SK-N-SH (cell line): ENCODE data around the gene KCNG4. TPM values are rescaled to one million over a fixed set of nuclear protein-coding genes. Genes with fewer than 3 reads are reported as not detected.

ENCODE experiments used
- CTCF ChIA-PET: fragments of 300-600, 350-600 bp; formaldehyde crosslinking; extraction: SDS; loops from one replicate; lab custom pipeline; 2021; lab: Yijun Ruan, JAX
- POLR2A ChIA-PET: fragments of 350-600 bp; sonication (Branson Sonifier 250); formaldehyde crosslinking; extraction: SDS; loops from one replicate; lab custom pipeline; 2020; ENCODE audit warnings: antibody characterized with exemption, inconsistent platforms; lab: Yijun Ruan, JAX
- DNase-seq: peaks from one replicate; pipeline ENCODE4 v3.0.0; 2012
- H2AFZ ChIP-seq: fragments of 200-600 bp; sonication (generic); 2 replicates; pipeline ENCODE4 v1.8.1; 2016; ENCODE audit warnings: antibody characterized with exemption, mild to moderate bottlenecking, low read depth
- H3F3A ChIP-seq: fragments of 200-600 bp; sonication (generic); replicated peaks from 2 replicates; pipeline ENCODE3; 2016; ENCODE audit warnings: antibody characterized with exemption, mild to moderate bottlenecking; ENCODE audit not compliant: insufficient read depth
- H3K27ac ChIP-seq, 2 experiments: fragments of 200-500 bp in 1 of 2; fragments of 200-600 bp in 1 of 2; sonication (Bioruptor generic) in 1 of 2; sonication (generic), shearing (Covaris generic) in 1 of 2; 2 replicates each; pipeline versions ENCODE4 v1.5.1 to v1.6.1; 2014 to 2016; ENCODE audit warnings: low read depth in 2 of 2, inconsistent platforms in 1 of 2, low read length in 1 of 2, mild to moderate bottlenecking in 1 of 2, mixed read lengths in 1 of 2
- H3K27me3 ChIP-seq: fragments of 200-600 bp; sonication (generic), shearing (Covaris generic); 2 replicates; pipeline ENCODE4 v1.6.1; 2016; ENCODE audit warnings: mixed run types; ENCODE audit not compliant: insufficient read depth
- H3K36me3 ChIP-seq, 2 experiments: fragments of 200-500 bp in 1 of 2; fragments of 200-600 bp in 1 of 2; sonication (Bioruptor generic) in 1 of 2; sonication (generic) in 1 of 2; replicated peaks in 1 of 2; 2 replicates each; pipeline versions ENCODE3 to v1.5.1; 2014 to 2016; ENCODE audit warnings: low read length in 1 of 2, mild to moderate bottlenecking in 1 of 2; ENCODE audit not compliant: insufficient read depth in 2 of 2, control insufficient read depth in 1 of 2
- H3K4me1 ChIP-seq, 2 experiments: fragments of 200-500 bp in 1 of 2; fragments of 200-600 bp in 1 of 2; sonication (Bioruptor generic) in 1 of 2; sonication (generic), shearing (Covaris generic) in 1 of 2; 2 replicates each; pipeline versions ENCODE4 v1.5.1 to v1.6.1; 2014 to 2016; ENCODE audit warnings: low read depth in 1 of 2, low read length in 1 of 2, mixed run types in 1 of 2; ENCODE audit not compliant: insufficient read depth in 2 of 2, control insufficient read depth in 1 of 2
- H3K4me2 ChIP-seq: fragments of 200-600 bp; sonication (generic), shearing (Covaris generic); 2 replicates; pipeline ENCODE4 v1.6.1; 2017; ENCODE audit warnings: mixed run types
- H3K4me3 ChIP-seq, 2 experiments: fragments of 200-500 bp in 1 of 2; fragments of 200-600 bp in 1 of 2; sonication (Bioruptor generic) in 1 of 2; sonication (generic), shearing (Covaris generic) in 1 of 2; 2 replicates each; pipeline versions ENCODE4 v1.5.1 to v1.8.1; 2014 to 2016; ENCODE audit warnings: low read depth in 2 of 2, inconsistent platforms in 1 of 2, low read length in 1 of 2, mild to moderate bottlenecking in 1 of 2, mixed read lengths in 1 of 2, moderate library complexity in 1 of 2
- H3K79me2 ChIP-seq: fragments of 200-600 bp; sonication (generic); 2 replicates; pipeline ENCODE4 v1.8.1; 2017; ENCODE audit warnings: mild to moderate bottlenecking; ENCODE audit not compliant: insufficient read depth
- H3K9ac ChIP-seq: fragments of 200-600 bp; sonication (generic); 2 replicates; pipeline ENCODE4 v1.6.1; 2017; ENCODE audit warnings: mixed run types
- H3K9me2 ChIP-seq: fragments of 200-600 bp; sonication (generic); 2 replicates; pipeline ENCODE4 v1.6.1; 2017; ENCODE audit warnings: mixed run types
- H3K9me3 ChIP-seq: fragments of 200-600 bp; sonication (generic); 2 replicates; pipeline ENCODE4 v1.6.1; 2017; ENCODE audit warnings: mixed run types, mild to moderate bottlenecking, moderate library complexity
- H4K20me1 ChIP-seq: fragments of 200-600 bp; sonication (generic); 2 replicates; pipeline ENCODE4 v1.6.1; 2017; ENCODE audit warnings: mild to moderate bottlenecking, mixed run types; ENCODE audit not compliant: insufficient read depth
- ELF1 ChIP-seq: IDR thresholded peaks from 2 replicates; pipeline ENCODE4 v1.4.0; 2012
- EZH2phosphoT487 ChIP-seq: fragments of 200-600 bp; sonication (generic); IDR thresholded peaks from 2 replicates; pipeline ENCODE4 v1.6.1; 2017; ENCODE audit warnings: low read depth, mixed run types, mild to moderate bottlenecking, antibody characterized with exemption, moderate library complexity, borderline replicate concordance
- GABPA ChIP-seq: IDR thresholded peaks from 2 replicates; pipeline ENCODE4 v1.4.0; 2012; ENCODE audit warnings: low read depth, mild to moderate bottlenecking
- GATA2 ChIP-seq: sonication (generic); formaldehyde crosslinking; IDR thresholded peaks from 2 replicates; pipeline ENCODE4 v1.5.0; 2020; ENCODE audit warnings: mild to moderate bottlenecking, missing genetic modification reagents
- JUND ChIP-seq: IDR thresholded peaks from 2 replicates; pipeline ENCODE4 v1.4.0; 2012
- MAX ChIP-seq: IDR thresholded peaks from 2 replicates; pipeline ENCODE4 v1.4.0; 2012; ENCODE audit warnings: low read depth
- MEF2A ChIP-seq: IDR thresholded peaks from 2 replicates; pipeline ENCODE4 v1.4.0; 2012; ENCODE audit warnings: low read depth, borderline replicate concordance
- MXI1 ChIP-seq: IDR thresholded peaks from 2 replicates; pipeline ENCODE4 v1.6.1; 2012; ENCODE audit warnings: mild to moderate bottlenecking, low read depth, low read length, improper control_type of control experiment
- NFIC ChIP-seq: IDR thresholded peaks from 2 replicates; pipeline ENCODE4 v1.4.0; 2012; ENCODE audit warnings: borderline replicate concordance
- PBX3 ChIP-seq: IDR thresholded peaks from 2 replicates; pipeline ENCODE4; 2012
- POLR2AphosphoS5 ChIP-seq: IDR thresholded peaks from 2 replicates; pipeline ENCODE4 v1.6.1; 2012; ENCODE audit warnings: low read depth, low read length
- RCOR1 ChIP-seq: fragments of 150-350 bp; IDR thresholded peaks from 2 replicates; pipeline ENCODE4 v1.6.1; 2017; ENCODE audit warnings: antibody characterized with exemption, low read length
- RFX5 ChIP-seq: IDR thresholded peaks from 2 replicates; pipeline ENCODE4 v1.6.1; 2012; ENCODE audit warnings: mild to moderate bottlenecking, improper control_type of control experiment, low read length
- SMC3 ChIP-seq: IDR thresholded peaks from 2 replicates; pipeline ENCODE4 v1.6.1; 2012; ENCODE audit warnings: low read depth, low read length, improper control_type of control experiment
- TAF1 ChIP-seq: IDR thresholded peaks from 2 replicates; pipeline ENCODE4 v1.6.1; 2012; ENCODE audit warnings: low read depth, mild to moderate bottlenecking, low read length, moderate library complexity, borderline replicate concordance
- TCF12 ChIP-seq: IDR thresholded peaks from 2 replicates; pipeline ENCODE4 v1.4.0; 2012
- TEAD4 ChIP-seq: IDR thresholded peaks from 2 replicates; pipeline ENCODE4 v1.4.0; 2012; ENCODE audit warnings: mild to moderate bottlenecking, borderline replicate concordance; ENCODE audit not compliant: insufficient read depth
- USF2 ChIP-seq: fragments of 150-350 bp; IDR thresholded peaks from 2 replicates; pipeline ENCODE4 v1.6.1; 2017; ENCODE audit warnings: antibody characterized with exemption, low read length, low read depth, borderline replicate concordance
- WGBS: methylation state at CpG from one replicate; pipeline ENCODE4 v1.1.6; 2017; ENCODE audit warnings: low lambda C conversion rate; 5-methylcytosine and 5-hydroxymethylcytosine counted together
- polyA plus RNA-seq, 3 experiments: library from polyadenylated mRNA; depleted of rRNA; stranded (reverse); fragments of >200 nt; gene quantifications; 2 replicates each; pipeline ENCODE4 v1.2.3, GENCODE V29; 2012
- TF ChIP-seq, protein P1 (sequence below): fragments of 200-600 bp; sonication (generic); IDR thresholded peaks from 2 replicates; pipeline ENCODE4 v1.6.1; 2017; ENCODE audit warnings: antibody characterized with exemption, mild to moderate bottlenecking, moderate library complexity

KCNG4 gene
- polyA plus RNA-seq, 1 of the 3 experiments (the other 2 are of a cell fraction): not detected

DNA sequence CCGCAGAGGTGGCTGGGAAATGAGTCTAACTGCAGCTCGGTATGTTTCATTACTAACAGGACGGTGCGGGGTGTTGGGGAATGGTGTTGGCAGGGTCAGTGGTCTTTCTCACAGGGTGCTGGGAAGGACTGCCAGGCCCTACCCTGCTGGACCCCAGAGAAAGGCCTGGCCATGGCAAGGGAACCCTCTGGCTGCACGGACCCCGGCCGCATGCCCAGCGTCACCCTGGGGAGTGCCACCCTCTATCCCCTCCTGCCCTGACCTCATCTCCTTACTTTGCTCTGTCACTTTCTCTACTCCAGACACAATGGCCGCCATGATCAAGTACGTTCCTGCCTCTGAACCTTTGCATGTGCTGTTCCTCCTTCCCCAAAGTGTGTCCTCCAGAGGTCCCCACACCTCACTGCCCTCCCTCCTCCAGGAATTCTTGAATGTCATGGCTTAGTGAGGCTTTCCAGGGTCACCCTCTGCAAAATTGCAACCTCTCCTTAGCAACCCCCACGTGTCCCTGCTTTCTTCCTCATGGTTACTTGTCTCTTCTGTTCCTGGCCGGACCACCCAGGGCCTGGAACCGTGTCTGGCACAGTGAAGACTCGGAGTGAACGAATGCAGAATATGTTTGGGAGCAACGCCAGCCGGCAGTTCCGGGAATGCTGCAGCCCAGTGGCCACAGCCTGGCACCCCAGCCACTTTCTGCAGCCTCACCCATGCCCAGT, 33.7 kb downstream of the KCNG4 start:
- H3K4me2 ChIP-seq: no peak overlapping the region
- ChIA-PET CTCF (no interaction called here), POLR2A (no interaction called here)
- H3K27ac ChIP-seq: no peak overlapping the region
- H3K9me2 ChIP-seq: no peaks in the 10 kb centered on the region
- no peaks in the 10 kb centered on the region for H3K9me3 ChIP-seq
- no peak overlapping the region for H3K9ac ChIP-seq
- WGBS: 74% methylated on average over 17 of the region's 18 CpGs
- H3K27me3 ChIP-seq: no peaks in the 10 kb centered on the region
- TF ChIP-seq TCF12: no peak
- no peak for TF ChIP-seq GATA2 (CRISPR knock-in tag)
- no peak for TF ChIP-seq EZH2phosphoT487
- no peak for TF ChIP-seq JUND
- TF ChIP-seq USF2: no peak
- TF ChIP-seq, protein P1, sequence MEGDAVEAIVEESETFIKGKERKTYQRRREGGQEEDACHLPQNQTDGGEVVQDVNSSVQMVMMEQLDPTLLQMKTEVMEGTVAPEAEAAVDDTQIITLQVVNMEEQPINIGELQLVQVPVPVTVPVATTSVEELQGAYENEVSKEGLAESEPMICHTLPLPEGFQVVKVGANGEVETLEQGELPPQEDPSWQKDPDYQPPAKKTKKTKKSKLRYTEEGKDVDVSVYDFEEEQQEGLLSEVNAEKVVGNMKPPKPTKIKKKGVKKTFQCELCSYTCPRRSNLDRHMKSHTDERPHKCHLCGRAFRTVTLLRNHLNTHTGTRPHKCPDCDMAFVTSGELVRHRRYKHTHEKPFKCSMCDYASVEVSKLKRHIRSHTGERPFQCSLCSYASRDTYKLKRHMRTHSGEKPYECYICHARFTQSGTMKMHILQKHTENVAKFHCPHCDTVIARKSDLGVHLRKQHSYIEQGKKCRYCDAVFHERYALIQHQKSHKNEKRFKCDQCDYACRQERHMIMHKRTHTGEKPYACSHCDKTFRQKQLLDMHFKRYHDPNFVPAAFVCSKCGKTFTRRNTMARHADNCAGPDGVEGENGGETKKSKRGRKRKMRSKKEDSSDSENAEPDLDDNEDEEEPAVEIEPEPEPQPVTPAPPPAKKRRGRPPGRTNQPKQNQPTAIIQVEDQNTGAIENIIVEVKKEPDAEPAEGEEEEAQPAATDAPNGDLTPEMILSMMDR: no peak
- TF ChIP-seq GABPA: no peak
- TF ChIP-seq MAX: no peak
- no peak for TF ChIP-seq TAF1
- no peak for TF ChIP-seq POLR2AphosphoS5
- TF ChIP-seq MXI1: no peak
- no peak for TF ChIP-seq SMC3
- TF ChIP-seq NFIC: no peak
- no peak for TF ChIP-seq PBX3
- no peak for TF ChIP-seq RFX5
- no peak for TF ChIP-seq ELF1
- TF ChIP-seq MEF2A: no peak
- TF ChIP-seq TEAD4: no peak
- TF ChIP-seq RCOR1: no peak
- H3K4me1 ChIP-seq: no peaks in the 10 kb centered on the region; a peak in 1 of 4 replicates
- no peaks in the 10 kb centered on the region for H3K79me2 ChIP-seq
- H3K4me3 ChIP-seq: no peak overlapping the region
- H3K36me3 ChIP-seq: no peaks in the 10 kb centered on the region
- no peaks in the 10 kb centered on the region for H3F3A ChIP-seq
- no peak for DNase-seq
- H2AFZ ChIP-seq: no peak overlapping the region
- H4K20me1 ChIP-seq: no peaks in the 10 kb centered on the region
